H9 (cell line): ENCODE results near the gene TRPV4. TPM values are rescaled to one million over a fixed set of nuclear protein-coding genes. Genes with fewer than 3 reads are reported as not detected.

ENCODE experiments used
- DNase-seq: peaks from one replicate; pipeline ENCODE4 v3.0.0-alpha.2; 2017
- H2AFZ ChIP-seq: one replicate; pipeline ENCODE4 v1.6.1; 2013; ENCODE audit warnings: mild to moderate bottlenecking, low read length, control low read depth, moderate library complexity
- H2AK5ac ChIP-seq: 2 replicates; pipeline ENCODE4 v1.6.1; 2013; ENCODE audit warnings: low read length, control low read depth, mixed read lengths; ENCODE audit not compliant: insufficient read length
- H2BK120ac ChIP-seq: one replicate; pipeline ENCODE4 v1.6.1; 2013; ENCODE audit warnings: low read depth, mild to moderate bottlenecking, low read length, control low read depth, inconsistent platforms; ENCODE audit not compliant: poor library complexity, severe bottlenecking
- H2BK12ac ChIP-seq: 2 replicates; pipeline ENCODE4 v1.6.1; 2013; ENCODE audit warnings: low read length, control low read depth, mixed read lengths, low read depth; ENCODE audit not compliant: insufficient read length
- H2BK15ac ChIP-seq: 2 replicates; pipeline ENCODE4 v1.6.1; 2013; ENCODE audit warnings: low read depth, low read length, control low read depth
- H2BK20ac ChIP-seq: one replicate; pipeline ENCODE4 v1.6.1; 2013; ENCODE audit warnings: low read depth, mild to moderate bottlenecking, low read length, control low read depth, inconsistent platforms; ENCODE audit not compliant: poor library complexity, severe bottlenecking
- H2BK5ac ChIP-seq: 2 replicates; pipeline ENCODE4 v1.6.1; 2013; ENCODE audit warnings: low read length, control low read depth, mixed read lengths; ENCODE audit not compliant: insufficient read length
- H3K14ac ChIP-seq: 2 replicates; pipeline ENCODE4 v1.6.1; 2013; ENCODE audit warnings: low read length, control low read depth; ENCODE audit not compliant: insufficient read depth
- H3K18ac ChIP-seq: 2 replicates; pipeline ENCODE4 v1.6.1; 2013; ENCODE audit warnings: low read depth, mild to moderate bottlenecking, mixed read lengths, low read length, control low read depth; ENCODE audit not compliant: insufficient read length
- H3K23ac ChIP-seq: 2 replicates; pipeline ENCODE4 v1.6.1; 2013; ENCODE audit warnings: low read length, control low read depth, mixed read lengths, low read depth; ENCODE audit not compliant: insufficient read length
- H3K23me2 ChIP-seq: 2 replicates; pipeline ENCODE4 v1.6.1; 2013; ENCODE audit warnings: low read depth, mild to moderate bottlenecking, mixed read lengths, low read length, control low read depth; ENCODE audit not compliant: insufficient read length, poor library complexity, severe bottlenecking
- H3K27ac ChIP-seq: 2 replicates; pipeline ENCODE4 v1.5.1; 2013; ENCODE audit warnings: low read length, control low read depth, mixed read lengths, low read depth; ENCODE audit not compliant: insufficient read length
- H3K27me3 ChIP-seq: 2 replicates; pipeline ENCODE4 v1.6.1; 2013; ENCODE audit warnings: low read length, control low read depth, inconsistent platforms; ENCODE audit not compliant: insufficient read depth
- H3K4ac ChIP-seq: 2 replicates; pipeline ENCODE4 v1.6.1; 2013; ENCODE audit warnings: low read depth, mild to moderate bottlenecking, control low read depth, inconsistent platforms, low read length, moderate library complexity
- H3K4me1 ChIP-seq: 2 replicates; pipeline ENCODE4 v1.6.1; 2013; ENCODE audit warnings: low read length, control low read depth, inconsistent platforms; ENCODE audit not compliant: insufficient read depth
- H3K4me2 ChIP-seq: 2 replicates; pipeline ENCODE4 v1.6.1; 2013; ENCODE audit warnings: low read length, control low read depth, mixed read lengths; ENCODE audit not compliant: insufficient read length, insufficient read depth
- H3K56ac ChIP-seq: 2 replicates; pipeline ENCODE4 v1.6.1; 2013; ENCODE audit warnings: low read depth, mild to moderate bottlenecking, mixed read lengths, low read length, control low read depth; ENCODE audit not compliant: insufficient read length
- H3K79me1 ChIP-seq: 2 replicates; pipeline ENCODE4 v1.6.1; 2013; ENCODE audit warnings: low read depth, mild to moderate bottlenecking, moderate library complexity, low read length, control low read depth, inconsistent platforms; ENCODE audit not compliant: insufficient read depth, poor library complexity, severe bottlenecking
- H3K79me2 ChIP-seq: 2 replicates; pipeline ENCODE4 v1.6.1; 2013; ENCODE audit warnings: low read length, control low read depth, inconsistent platforms; ENCODE audit not compliant: insufficient read depth
- H3K9ac ChIP-seq: 2 replicates; pipeline ENCODE4 v1.6.1; 2013; ENCODE audit warnings: low read length, control low read depth, mixed read lengths; ENCODE audit not compliant: insufficient read length; ENCODE audit errors: extremely low read depth
- H3K9me3 ChIP-seq: one replicate; pipeline ENCODE4 v1.6.1; 2013; ENCODE audit warnings: low read depth, low read length, inconsistent platforms; ENCODE audit not compliant: control insufficient read depth
- H3T11ph ChIP-seq: one replicate; pipeline ENCODE4 v1.6.1; 2013; ENCODE audit warnings: mild to moderate bottlenecking, low read length, control low read depth, inconsistent platforms
- H4K20me1 ChIP-seq: one replicate; pipeline ENCODE4 v1.6.1; 2013; ENCODE audit not compliant: control insufficient read depth, insufficient read length, insufficient read depth
- H4K5ac ChIP-seq: 2 replicates; pipeline ENCODE4 v1.6.1; 2013; ENCODE audit warnings: low read depth, mild to moderate bottlenecking, mixed read lengths, low read length, control low read depth; ENCODE audit not compliant: insufficient read length
- H4K8ac ChIP-seq: replicated peaks from 2 replicates; pipeline ENCODE4 v1.6.1; 2013; ENCODE audit warnings: low read length, control low read depth, mixed read lengths, low read depth; ENCODE audit not compliant: insufficient read length
- H4K91ac ChIP-seq: 2 replicates; pipeline ENCODE4 v1.6.1; 2013; ENCODE audit warnings: low read depth, mild to moderate bottlenecking, moderate library complexity, mixed read lengths, low read length, control low read depth; ENCODE audit not compliant: insufficient read length
- H3K27ac Mint-ChIP-seq, 3 experiments: 2 replicates in 2 of 3; 3 replicates in 1 of 3; pipeline ENCODE4 v1.8.0; 2020 to 2021; ENCODE audit warnings: mixed read lengths in 3 of 3, mild to moderate bottlenecking in 1 of 3, moderate library complexity in 1 of 3
- H3K27me3 Mint-ChIP-seq: 2 replicates; pipeline ENCODE4 v1.8.0; 2021; ENCODE audit warnings: low read depth, mild to moderate bottlenecking, moderate library complexity, mixed read lengths
- H3K36me3 Mint-ChIP-seq, 3 experiments: 2 replicates in 2 of 3; 3 replicates in 1 of 3; pipeline ENCODE4 v1.8.0; 2020 to 2021; ENCODE audit warnings: low read depth in 3 of 3, mixed read lengths in 3 of 3; ENCODE audit not compliant: insufficient read depth in 1 of 3
- H3K4me1 Mint-ChIP-seq, 2 experiments: 2 replicates each; pipeline ENCODE4 v1.8.0; 2020; ENCODE audit warnings: mixed read lengths in 2 of 2
- H3K4me3 Mint-ChIP-seq, 2 experiments: 2 replicates in 1 of 2; 3 replicates in 1 of 2; pipeline ENCODE4 v1.8.0; 2020 to 2021; ENCODE audit warnings: mild to moderate bottlenecking in 2 of 2, mixed read lengths in 2 of 2, moderate library complexity in 1 of 2
- H3K9me3 Mint-ChIP-seq, 2 experiments: 2 replicates in 1 of 2; 3 replicates in 1 of 2; pipeline ENCODE4 v1.8.0; 2020; ENCODE audit warnings: mild to moderate bottlenecking in 2 of 2, mixed read lengths in 2 of 2, moderate library complexity in 1 of 2
- CTCF ChIP-seq: fragments of 200-600 bp; sonication (generic); conservative IDR thresholded peaks from 3 replicates; pipeline ENCODE4 v1.8.0; 2021; ENCODE audit warnings: antibody characterized with exemption, mild to moderate bottlenecking
- WGBS: extraction: QIAGEN DNeasy Blood & Tissue Kit; methylation state at CpG from one replicate; pipeline ENCODE4 v1.1.7; 2013; ENCODE audit warnings: missing lambda C conversion rate, low lambda C conversion rate, mixed read lengths; ENCODE audit not compliant: insufficient read length; ENCODE audit errors: extremely low coverage; 5-methylcytosine and 5-hydroxymethylcytosine counted together
- total RNA-seq: library from RNA; stranded (reverse); gene quantifications from 2 replicates; pipeline ENCODE4 v1.2.1, GENCODE V29; 2021

Gene TRPV4
- total RNA-seq, 1 experiment from 2014 or later = 4.9 TPM

DNA sequence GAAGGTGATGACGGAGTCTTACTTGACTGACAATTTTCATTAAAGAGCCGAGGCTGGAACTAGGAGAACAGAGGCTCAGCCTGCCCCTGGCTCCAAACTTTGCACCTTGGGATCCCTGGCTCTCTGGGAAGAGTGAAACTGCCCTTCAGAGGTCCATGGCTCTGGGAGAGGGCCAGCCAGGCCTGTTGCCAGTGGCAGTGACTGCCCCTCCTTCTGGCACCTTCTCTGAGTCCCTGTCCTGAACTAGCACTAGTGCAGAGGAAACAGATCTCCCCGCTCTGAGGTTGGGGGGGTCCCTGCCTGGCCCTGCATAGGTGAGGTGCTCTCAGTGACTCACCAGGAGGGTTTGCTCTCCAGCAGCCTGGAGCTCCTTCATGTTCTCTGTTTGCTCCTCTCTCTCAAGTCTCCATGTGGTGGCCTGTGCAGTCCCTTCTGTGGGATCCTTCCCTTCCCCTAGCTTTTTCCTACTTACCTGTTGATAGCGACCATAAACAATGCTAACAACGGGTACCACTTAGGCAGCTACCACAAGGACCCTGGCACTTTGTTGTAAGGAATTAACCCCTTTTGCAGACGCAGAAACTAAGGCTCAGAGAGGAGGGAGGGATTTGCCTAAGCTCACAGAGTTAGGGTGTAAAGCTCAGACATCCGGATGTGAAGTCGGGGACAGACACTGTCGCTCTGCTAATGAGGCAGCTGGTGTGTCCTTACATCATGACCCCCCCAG is 97.2 kb downstream of the TRPV4 start:
- no peak overlapping the region for H2BK120ac ChIP-seq
- no peaks in the 10 kb centered on the region for H3K79me2 ChIP-seq
- H3K27ac ChIP-seq = no peak overlapping the region
- Mint-ChIP-seq H3K9me3 (no peaks in the 10 kb centered on the region; a peak in 2 of 5 replicates), H3K36me3 (no peaks in the 10 kb centered on the region), H3K4me3 (no peak overlapping the region; a peak in 1 of 5 replicates), H3K27me3 (peaks cover 21% of the 10 kb centered on the region), H3K4me1 (peaks cover 29 to 47% of the 10 kb centered on the region in 2 experiments), H3K27ac (peak overlapping the region in 1 of 3 experiments; percentile 88; a peak in 2 of 7 replicates)
- H3K4ac ChIP-seq = no peak overlapping the region
- H2AK5ac ChIP-seq = no peak overlapping the region
- peak; percentile 25 for DNase-seq
- no peaks in the 10 kb centered on the region for H3K23me2 ChIP-seq
- H3K79me1 ChIP-seq = no peaks in the 10 kb centered on the region
- no CpG with 5 or more reads among the region's 9 CpGs for WGBS
- H4K5ac ChIP-seq = no peak overlapping the region
- H3K4me1 ChIP-seq = no peaks in the 10 kb centered on the region; the same call in 1 of the 2 replicates
- H3K9ac ChIP-seq = no peak overlapping the region
- H4K91ac ChIP-seq = no peak overlapping the region
- no peak overlapping the region for H3K56ac ChIP-seq
- no peak overlapping the region for H4K8ac ChIP-seq
- no peak overlapping the region for H3T11ph ChIP-seq
- H3K4me2 ChIP-seq = no peak overlapping the region
- H2AFZ ChIP-seq = no peak overlapping the region
- no peak overlapping the region for H2BK20ac ChIP-seq
- H3K9me3 ChIP-seq = no peaks in the 10 kb centered on the region
- no peak overlapping the region for H2BK12ac ChIP-seq
- peak overlapping the region; percentile 8 for H3K18ac ChIP-seq
- no peak for TF ChIP-seq CTCF
- H2BK5ac ChIP-seq = no peak overlapping the region
- H3K14ac ChIP-seq = no peak overlapping the region
- H2BK15ac ChIP-seq = no peak overlapping the region
- H3K27me3 ChIP-seq = no peaks in the 10 kb centered on the region
- no peaks in the 10 kb centered on the region for H4K20me1 ChIP-seq
- H3K23ac ChIP-seq = no peak overlapping the region
